Stomach (tissue), 4 donors: ENCODE measurements around the gene NKAIN4.

ENCODE experiments used
- CTCF ChIP-seq, 7 experiments: fragments of 450-650 bp in 4 of 7; fragments of 200-600 bp in 3 of 7; sonication (generic) in 3 of 7; IDR thresholded peaks; one replicate each; pipeline ENCODE4 v1.5.1; 2016 to 2019; ENCODE audit warnings: antibody characterized with exemption in 7 of 7, control low read depth in 2 of 7, mild to moderate bottlenecking in 1 of 7
- EP300 ChIP-seq: sonication (generic); formaldehyde crosslinking; IDR thresholded peaks from one replicate; pipeline ENCODE4 v1.6.1; 2017; ENCODE audit warnings: antibody characterized with exemption
- POLR2A ChIP-seq, 4 donors: fragments of 450-650 bp; IDR thresholded peaks; one replicate each; pipeline ENCODE4 v1.6.1; 2016; ENCODE audit warnings: antibody characterized with exemption in 4 of 4, control low read depth in 2 of 4, mild to moderate bottlenecking in 1 of 4, moderate library complexity in 1 of 4
- POLR2AphosphoS5 ChIP-seq, 3 donors: sonication (generic); formaldehyde crosslinking; IDR thresholded peaks; one replicate each; pipeline ENCODE4 v1.6.1; 2016; ENCODE audit warnings: antibody characterized with exemption in 3 of 3

GRCh38 chr20:63278661-63279060, 24.4 kb upstream of the NKAIN4 start:
- TF ChIP-seq POLR2AphosphoS5 (IDR thresholded peaks at IDR 0.05) (no peak), CTCF (IDR thresholded peaks at IDR 0.05) (no peak), POLR2A (IDR thresholded peaks at IDR 0.05) (no peak), EP300 (no peak)
